SK-N-SH treated with all-trans-retinoic acid at 6 μM for 48 hours (cell line): Measurements from ENCODE around the gene STAT2.

Experiments
- RARB ChIP-seq: fragments of 250-450 bp; sonication (Bioruptor Pico); IDR thresholded peaks from 2 replicates; pipeline ENCODE4 v1.8.0; 2021; ENCODE audit warnings: mild to moderate bottlenecking, moderate library complexity
- TSHZ2 ChIP-seq: fragments of 250-450 bp; sonication (Bioruptor Pico); IDR thresholded peaks from 2 replicates; pipeline ENCODE4 v1.5.0; 2020; ENCODE audit warnings: mild to moderate bottlenecking, moderate library complexity
- ZFP3 ChIP-seq: fragments of 250-450 bp; sonication (Bioruptor Pico); IDR thresholded peaks from 2 replicates; pipeline ENCODE4 v1.5.0; 2020; ENCODE audit warnings: mild to moderate bottlenecking, moderate library complexity
- ZFP30 ChIP-seq: fragments of 450-650 bp; formaldehyde crosslinking; IDR thresholded peaks from 2 replicates; pipeline ENCODE4 v1.5.0; 2022; ENCODE audit warnings: mild to moderate bottlenecking, moderate library complexity
- ZNF565 ChIP-seq: fragments of 450-650 bp; formaldehyde crosslinking; conservative IDR thresholded peaks from 2 replicates; pipeline ENCODE4 v1.5.0; 2020; ENCODE audit warnings: low read depth, mild to moderate bottlenecking, moderate library complexity
- ZNF70 ChIP-seq: fragments of 450-650 bp; formaldehyde crosslinking; IDR thresholded peaks from 2 replicates; pipeline ENCODE4 v1.5.0; 2020; ENCODE audit warnings: mild to moderate bottlenecking, moderate library complexity

- TF ChIP-seq ZNF70 (CRISPR knock-in tag) (no peak), TSHZ2 (CRISPR knock-in tag) (no peak), ZNF565 (CRISPR knock-in tag) (no peak), ZFP30 (CRISPR knock-in tag) (no peak), ZFP3 (CRISPR knock-in tag) (no peak), RARB (CRISPR knock-in tag) (no peak)
Measured at GRCh38 chr12:56311003-56311402, 48.9 kb downstream of the STAT2 start.
